HEK293 (cell line): ENCODE measurements around the gene IFT122.

Source experiments
- CTCF ChIA-PET: fragments of 350-600 bp; formaldehyde crosslinking; extraction: SDS; loops from one replicate; lab custom pipeline; 2021; ENCODE audit warnings: antibody characterized with exemption; lab: Yijun Ruan, JAX
- POLR2A ChIA-PET: fragments of 300-600 bp; formaldehyde crosslinking; extraction: SDS; loops from one replicate; lab custom pipeline; 2020; ENCODE audit warnings: antibody characterized with exemption, inconsistent platforms; lab: Yijun Ruan, JAX
- H3K27ac ChIP-seq: fragments of 200-500 bp; sonication (Bioruptor generic); 2 replicates; pipeline ENCODE4 v1.5.1; 2014; ENCODE audit warnings: low read depth, low read length, control low read depth, inconsistent platforms; ENCODE audit errors: extremely low read depth
- H3K36me3 ChIP-seq, 2 experiments: fragments of 200-500 bp in 1 of 2; sonication (Bioruptor generic) in 1 of 2; 1 replicate in 1 of 2; 2 replicates in 1 of 2; pipeline ENCODE4 v1.5.1; 2014 to 2017; ENCODE audit warnings: inconsistent platforms in 2 of 2, low read length in 2 of 2; ENCODE audit not compliant: control insufficient read depth in 2 of 2, insufficient read depth in 1 of 2
- H3K4me1 ChIP-seq: fragments of 200-500 bp; sonication (Bioruptor generic); 2 replicates; pipeline ENCODE4 v1.5.1; 2014; ENCODE audit warnings: mild to moderate bottlenecking, low read length, inconsistent platforms; ENCODE audit not compliant: control insufficient read depth, insufficient read depth
- H3K4me3 ChIP-seq: 2 replicates; pipeline ENCODE4 v1.5.1; 2011; ENCODE audit warnings: low read depth, mild to moderate bottlenecking, control low read depth, low read length, moderate library complexity
- H3K9me3 ChIP-seq: fragments of 200-500 bp; sonication (Bioruptor generic); 2 replicates; pipeline ENCODE4 v1.5.1; 2014; ENCODE audit warnings: low read depth, low read length, inconsistent platforms; ENCODE audit not compliant: control insufficient read depth, insufficient read depth
- MZF1 ChIP-seq: fragments of 450-650 bp; formaldehyde crosslinking; IDR thresholded peaks from 2 replicates; pipeline ENCODE4 v1.5.1; 2017; ENCODE audit warnings: missing biosample characterization, missing genetic modification characterization, borderline replicate concordance
- PRDM10 ChIP-seq: fragments of 450-650 bp; formaldehyde crosslinking; IDR thresholded peaks from 2 replicates; pipeline ENCODE4 v1.5.1; 2016; ENCODE audit warnings: missing biosample characterization, missing genetic modification characterization
- SP2 ChIP-seq: fragments of 450-650 bp; formaldehyde crosslinking; IDR thresholded peaks from 2 replicates; pipeline ENCODE4 v1.5.1; 2016; ENCODE audit warnings: missing biosample characterization, missing genetic modification characterization
- YY1 ChIP-seq: fragments of 450-650 bp; formaldehyde crosslinking; IDR thresholded peaks from 2 replicates; pipeline ENCODE4 v1.5.1; 2018; ENCODE audit warnings: missing biosample characterization, missing genetic modification characterization
- ZBTB1 ChIP-seq: fragments of 450-650 bp; formaldehyde crosslinking; IDR thresholded peaks from 2 replicates; pipeline ENCODE4 v1.5.1; 2016; ENCODE audit warnings: missing biosample characterization, missing genetic modification characterization
- ZBTB21 ChIP-seq: fragments of 450-650 bp; formaldehyde crosslinking; IDR thresholded peaks from 2 replicates; pipeline ENCODE4 v1.5.1; 2017; ENCODE audit warnings: missing biosample characterization, missing genetic modification characterization
- ZNF140 ChIP-seq: fragments of 450-650 bp; formaldehyde crosslinking; IDR thresholded peaks from 2 replicates; pipeline ENCODE4 v1.5.1; 2016; ENCODE audit warnings: missing biosample characterization, missing genetic modification characterization
- ZNF184 ChIP-seq: fragments of 450-650 bp; IDR thresholded peaks from 2 replicates; pipeline ENCODE4 v1.5.1; 2018; ENCODE audit warnings: missing biosample characterization, mild to moderate bottlenecking, missing genetic modification characterization
- ZNF514 ChIP-seq: fragments of 450-650 bp; formaldehyde crosslinking; IDR thresholded peaks from 2 replicates; pipeline ENCODE4 v1.5.1; 2016; ENCODE audit warnings: missing biosample characterization, missing genetic modification characterization
- ZNF529 ChIP-seq: fragments of 450-650 bp; formaldehyde crosslinking; IDR thresholded peaks from 2 replicates; pipeline ENCODE4 v1.5.1; 2017; ENCODE audit warnings: missing genetic modification characterization, missing biosample characterization; ENCODE audit not compliant: insufficient replicate concordance
- ZNF561 ChIP-seq: fragments of 450-650 bp; IDR thresholded peaks from 2 replicates; pipeline ENCODE4 v1.5.1; 2018; ENCODE audit warnings: missing biosample characterization, missing genetic modification characterization, borderline replicate concordance
- ZNF600 ChIP-seq: fragments of 450-650 bp; formaldehyde crosslinking; IDR thresholded peaks from 2 replicates; pipeline ENCODE4 v1.5.1; 2016; ENCODE audit warnings: missing biosample characterization, missing genetic modification characterization
- ZNF610 ChIP-seq: fragments of 450-650 bp; formaldehyde crosslinking; IDR thresholded peaks from 2 replicates; pipeline ENCODE4 v1.5.1; 2016; ENCODE audit warnings: missing biosample characterization, missing genetic modification characterization, borderline replicate concordance
- ZNF707 ChIP-seq: fragments of 450-650 bp; formaldehyde crosslinking; IDR thresholded peaks from 2 replicates; pipeline ENCODE4 v1.5.1; 2016; ENCODE audit warnings: missing biosample characterization, missing genetic modification characterization
- ZNF791 ChIP-seq: fragments of 450-650 bp; formaldehyde crosslinking; IDR thresholded peaks from 2 replicates; pipeline ENCODE4 v1.5.1; 2016; ENCODE audit warnings: missing biosample characterization, missing genetic modification characterization
- ZNF830 ChIP-seq: fragments of 450-650 bp; IDR thresholded peaks from 2 replicates; pipeline ENCODE4 v1.5.0; 2018; ENCODE audit warnings: missing biosample characterization, missing genetic modification characterization, low read depth, mild to moderate bottlenecking, moderate library complexity
- ZNF837 ChIP-seq: fragments of 450-650 bp; formaldehyde crosslinking; IDR thresholded peaks from 2 replicates; pipeline ENCODE4 v1.5.1; 2016; ENCODE audit warnings: missing biosample characterization, missing genetic modification characterization
- TF ChIP-seq, protein P1 (sequence below): fragments of 450-650 bp; formaldehyde crosslinking; IDR thresholded peaks from 2 replicates; pipeline ENCODE4 v1.5.1; 2017; ENCODE audit warnings: missing biosample characterization, mild to moderate bottlenecking, missing genetic modification characterization, moderate library complexity
- TF ChIP-seq, protein P2 (sequence below): fragments of 450-650 bp; formaldehyde crosslinking; IDR thresholded peaks from 2 replicates; pipeline ENCODE4 v1.5.1; 2016; ENCODE audit warnings: missing biosample characterization, missing genetic modification characterization, low read depth
- TF ChIP-seq, protein P3 (sequence below): fragments of 450-650 bp; formaldehyde crosslinking; IDR thresholded peaks from 2 replicates; pipeline ENCODE4 v1.5.1; 2017; ENCODE audit warnings: missing biosample characterization, missing genetic modification characterization
- TF ChIP-seq, protein P4 (sequence below): fragments of 450-650 bp; formaldehyde crosslinking; IDR thresholded peaks from 2 replicates; pipeline ENCODE4 v1.5.1; 2016; ENCODE audit warnings: missing biosample characterization, missing genetic modification characterization
- TF ChIP-seq, protein P5 (sequence below): fragments of 450-650 bp; formaldehyde crosslinking; IDR thresholded peaks from 2 replicates; pipeline ENCODE4 v1.5.1; 2016; ENCODE audit warnings: missing biosample characterization, missing genetic modification characterization

Gene IFT122

DNA sequence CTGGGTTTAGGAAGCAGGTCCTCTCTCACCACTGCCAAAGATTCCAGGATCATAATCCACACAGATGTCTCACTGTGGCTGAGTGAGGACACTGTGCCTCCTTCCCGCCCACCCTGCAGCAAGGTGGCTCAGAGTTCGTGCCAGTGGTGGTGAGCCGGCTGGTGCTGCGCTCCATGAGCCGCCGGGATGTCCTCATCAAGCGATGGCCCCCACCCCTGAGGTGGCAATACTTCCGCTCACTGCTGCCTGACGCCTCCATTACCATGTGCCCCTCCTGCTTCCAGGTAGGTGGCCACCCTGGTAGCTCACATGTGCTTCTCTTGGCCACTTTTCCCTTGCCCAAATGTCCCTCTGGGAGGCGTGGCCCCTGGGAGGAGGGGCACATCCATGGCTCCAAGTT is 79.4 kb downstream of the IFT122 start (continued):
- TF ChIP-seq, protein P1, sequence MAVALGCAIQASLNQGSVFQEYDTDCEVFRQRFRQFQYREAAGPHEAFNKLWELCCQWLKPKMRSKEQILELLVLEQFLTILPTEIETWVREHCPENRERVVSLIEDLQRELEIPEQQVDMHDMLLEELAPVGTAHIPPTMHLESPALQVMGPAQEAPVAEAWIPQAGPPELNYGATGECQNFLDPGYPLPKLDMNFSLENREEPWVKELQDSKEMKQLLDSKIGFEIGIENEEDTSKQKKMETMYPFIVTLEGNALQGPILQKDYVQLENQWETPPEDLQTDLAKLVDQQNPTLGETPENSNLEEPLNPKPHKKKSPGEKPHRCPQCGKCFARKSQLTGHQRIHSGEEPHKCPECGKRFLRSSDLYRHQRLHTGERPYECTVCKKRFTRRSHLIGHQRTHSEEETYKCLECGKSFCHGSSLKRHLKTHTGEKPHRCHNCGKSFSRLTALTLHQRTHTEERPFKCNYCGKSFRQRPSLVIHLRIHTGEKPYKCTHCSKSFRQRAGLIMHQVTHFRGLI (tag by site-specific recombination), result no peak
- TF ChIP-seq MZF1 (tag by site-specific recombination), result no peak

DNA sequence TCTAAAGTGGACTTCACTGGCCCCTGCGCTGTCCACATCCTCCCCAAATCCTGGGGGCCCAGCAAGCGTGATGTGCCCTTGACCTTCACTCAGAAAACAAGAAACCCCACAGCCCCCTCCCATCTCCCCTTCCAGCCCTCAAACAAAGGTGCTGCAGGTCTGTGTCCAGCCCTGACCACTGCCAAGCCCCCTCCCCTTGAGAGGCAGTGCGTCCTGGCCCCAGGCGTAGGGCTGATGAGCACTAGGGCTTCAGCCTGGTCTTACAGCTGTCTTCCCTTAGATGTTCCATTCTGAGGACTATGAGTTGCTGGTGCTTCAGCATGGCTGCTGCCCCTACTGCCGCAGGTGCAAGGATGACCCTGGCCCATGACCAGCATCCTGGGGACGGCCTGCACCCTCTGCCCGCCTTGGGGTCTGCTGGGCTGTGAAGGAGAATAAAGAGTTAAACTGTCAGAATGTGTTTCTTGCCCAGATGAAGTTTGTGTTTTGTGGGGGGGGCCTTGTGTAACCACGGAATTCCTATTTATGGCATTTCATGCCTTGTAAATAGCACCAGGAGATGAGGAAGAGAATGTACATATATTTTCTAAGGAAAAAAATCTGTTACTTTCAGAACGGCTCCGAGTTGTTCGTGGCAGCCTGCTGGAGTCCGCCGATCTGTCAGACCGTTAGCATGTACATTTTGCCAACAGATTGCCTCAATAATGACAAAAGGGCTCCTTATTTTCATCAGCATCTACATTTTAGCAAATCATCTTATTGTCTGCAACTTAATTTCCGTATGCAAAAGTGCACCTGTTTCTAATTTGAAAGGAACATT is 80.1 kb downstream of the IFT122 start:
- Histone ChIP-seq H3K9me3 (no peaks in the 10 kb centered on the region), H3K36me3 (peaks cover 0 to 8% of the 10 kb centered on the region in 2 experiments; a peak in 1 of 3 replicates)
- TF ChIP-seq ZNF837 (tag by site-specific recombination) (no peak), ZNF140 (no peak), ZNF529 (tag by site-specific recombination) (no peak), ZNF600 (no peak), PRDM10 (tag by site-specific recombination) (no peak), ZBTB1 (tag by site-specific recombination) (no peak)
- TF ChIP-seq, protein P2, sequence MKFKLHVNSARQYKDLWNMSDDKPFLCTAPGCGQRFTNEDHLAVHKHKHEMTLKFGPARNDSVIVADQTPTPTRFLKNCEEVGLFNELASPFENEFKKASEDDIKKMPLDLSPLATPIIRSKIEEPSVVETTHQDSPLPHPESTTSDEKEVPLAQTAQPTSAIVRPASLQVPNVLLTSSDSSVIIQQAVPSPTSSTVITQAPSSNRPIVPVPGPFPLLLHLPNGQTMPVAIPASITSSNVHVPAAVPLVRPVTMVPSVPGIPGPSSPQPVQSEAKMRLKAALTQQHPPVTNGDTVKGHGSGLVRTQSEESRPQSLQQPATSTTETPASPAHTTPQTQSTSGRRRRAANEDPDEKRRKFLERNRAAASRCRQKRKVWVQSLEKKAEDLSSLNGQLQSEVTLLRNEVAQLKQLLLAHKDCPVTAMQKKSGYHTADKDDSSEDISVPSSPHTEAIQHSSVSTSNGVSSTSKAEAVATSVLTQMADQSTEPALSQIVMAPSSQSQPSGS (tag by site-specific recombination), result no peak
- TF ChIP-seq, protein P3, sequence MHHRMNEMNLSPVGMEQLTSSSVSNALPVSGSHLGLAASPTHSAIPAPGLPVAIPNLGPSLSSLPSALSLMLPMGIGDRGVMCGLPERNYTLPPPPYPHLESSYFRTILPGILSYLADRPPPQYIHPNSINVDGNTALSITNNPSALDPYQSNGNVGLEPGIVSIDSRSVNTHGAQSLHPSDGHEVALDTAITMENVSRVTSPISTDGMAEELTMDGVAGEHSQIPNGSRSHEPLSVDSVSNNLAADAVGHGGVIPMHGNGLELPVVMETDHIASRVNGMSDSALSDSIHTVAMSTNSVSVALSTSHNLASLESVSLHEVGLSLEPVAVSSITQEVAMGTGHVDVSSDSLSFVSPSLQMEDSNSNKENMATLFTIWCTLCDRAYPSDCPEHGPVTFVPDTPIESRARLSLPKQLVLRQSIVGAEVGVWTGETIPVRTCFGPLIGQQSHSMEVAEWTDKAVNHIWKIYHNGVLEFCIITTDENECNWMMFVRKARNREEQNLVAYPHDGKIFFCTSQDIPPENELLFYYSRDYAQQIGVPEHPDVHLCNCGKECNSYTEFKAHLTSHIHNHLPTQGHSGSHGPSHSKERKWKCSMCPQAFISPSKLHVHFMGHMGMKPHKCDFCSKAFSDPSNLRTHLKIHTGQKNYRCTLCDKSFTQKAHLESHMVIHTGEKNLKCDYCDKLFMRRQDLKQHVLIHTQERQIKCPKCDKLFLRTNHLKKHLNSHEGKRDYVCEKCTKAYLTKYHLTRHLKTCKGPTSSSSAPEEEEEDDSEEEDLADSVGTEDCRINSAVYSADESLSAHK, result no peak
- TF ChIP-seq, all 188 proteins: peak for 0
- no peaks in the 10 kb centered on the region for H3K4me1 ChIP-seq
- no peak overlapping the region for H3K27ac ChIP-seq
- no peak overlapping the region for H3K4me3 ChIP-seq
- ChIA-PET POLR2A (no interaction called here), CTCF (no interaction called here)

DNA sequence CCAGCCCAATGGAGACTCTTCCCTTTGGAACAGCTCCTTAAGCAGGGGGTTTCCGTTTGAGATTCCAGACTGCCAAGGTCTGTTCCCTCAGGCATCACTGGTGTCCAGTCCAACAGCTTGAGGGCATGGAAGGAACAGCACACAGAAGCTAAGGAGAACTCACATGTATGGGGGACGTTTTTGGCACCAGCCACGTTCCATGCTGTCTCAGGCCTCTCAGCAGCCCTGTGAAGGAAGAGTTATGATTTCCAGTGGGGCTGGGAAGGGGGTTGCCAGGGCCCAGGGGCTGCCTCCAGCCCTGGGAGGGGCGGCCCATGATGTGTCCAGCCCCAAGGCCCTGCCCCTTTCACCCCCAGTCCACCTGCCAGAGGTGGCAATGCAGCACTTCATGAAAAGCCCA is 80.9 kb downstream of the IFT122 start:
- Histone ChIP-seq H3K27ac (no peak overlapping the region), H3K36me3 (peaks cover 0 to 7% of the 10 kb centered on the region in 2 experiments; a peak in 1 of 3 replicates), H3K4me3 (no peak overlapping the region), H3K9me3 (no peaks in the 10 kb centered on the region), H3K4me1 (no peaks in the 10 kb centered on the region)
- CTCF ChIA-PET, result interaction anchor here (0.7 kb wide), 1 partner anchor 31 kb away, joined by 6 read pairs; no protein-coding TSS in a partner anchor
- POLR2A ChIA-PET, result no interaction called here
- TF ChIP-seq ZNF184 (tag by site-specific recombination), result no peak
- no peak for TF ChIP-seq ZNF610
- no peak for TF ChIP-seq YY1 (tag by site-specific recombination)
- TF ChIP-seq ZNF514, result no peak
- TF ChIP-seq, protein P4, sequence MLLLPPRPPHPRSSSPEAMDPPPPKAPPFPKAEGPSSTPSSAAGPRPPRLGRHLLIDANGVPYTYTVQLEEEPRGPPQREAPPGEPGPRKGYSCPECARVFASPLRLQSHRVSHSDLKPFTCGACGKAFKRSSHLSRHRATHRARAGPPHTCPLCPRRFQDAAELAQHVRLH (tag by site-specific recombination), result no peak
- TF ChIP-seq ZBTB21 (tag by site-specific recombination), result no peak
- TF ChIP-seq, protein P5, sequence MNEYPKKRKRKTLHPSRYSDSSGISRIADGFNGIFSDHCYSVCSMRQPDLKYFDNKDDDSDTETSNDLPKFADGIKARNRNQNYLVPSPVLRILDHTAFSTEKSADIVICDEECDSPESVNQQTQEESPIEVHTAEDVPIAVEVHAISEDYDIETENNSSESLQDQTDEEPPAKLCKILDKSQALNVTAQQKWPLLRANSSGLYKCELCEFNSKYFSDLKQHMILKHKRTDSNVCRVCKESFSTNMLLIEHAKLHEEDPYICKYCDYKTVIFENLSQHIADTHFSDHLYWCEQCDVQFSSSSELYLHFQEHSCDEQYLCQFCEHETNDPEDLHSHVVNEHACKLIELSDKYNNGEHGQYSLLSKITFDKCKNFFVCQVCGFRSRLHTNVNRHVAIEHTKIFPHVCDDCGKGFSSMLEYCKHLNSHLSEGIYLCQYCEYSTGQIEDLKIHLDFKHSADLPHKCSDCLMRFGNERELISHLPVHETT (tag by site-specific recombination), result no peak
- no peak for TF ChIP-seq ZNF830
- TF ChIP-seq ZNF561 (tag by site-specific recombination), result no peak
- no peak for TF ChIP-seq SP2 (tag by site-specific recombination)
- no peak for TF ChIP-seq ZNF707 (tag by site-specific recombination)
- no peak for TF ChIP-seq ZNF791 (tag by site-specific recombination)
